ENCODE results near the gene TMEM205.

DNA sequence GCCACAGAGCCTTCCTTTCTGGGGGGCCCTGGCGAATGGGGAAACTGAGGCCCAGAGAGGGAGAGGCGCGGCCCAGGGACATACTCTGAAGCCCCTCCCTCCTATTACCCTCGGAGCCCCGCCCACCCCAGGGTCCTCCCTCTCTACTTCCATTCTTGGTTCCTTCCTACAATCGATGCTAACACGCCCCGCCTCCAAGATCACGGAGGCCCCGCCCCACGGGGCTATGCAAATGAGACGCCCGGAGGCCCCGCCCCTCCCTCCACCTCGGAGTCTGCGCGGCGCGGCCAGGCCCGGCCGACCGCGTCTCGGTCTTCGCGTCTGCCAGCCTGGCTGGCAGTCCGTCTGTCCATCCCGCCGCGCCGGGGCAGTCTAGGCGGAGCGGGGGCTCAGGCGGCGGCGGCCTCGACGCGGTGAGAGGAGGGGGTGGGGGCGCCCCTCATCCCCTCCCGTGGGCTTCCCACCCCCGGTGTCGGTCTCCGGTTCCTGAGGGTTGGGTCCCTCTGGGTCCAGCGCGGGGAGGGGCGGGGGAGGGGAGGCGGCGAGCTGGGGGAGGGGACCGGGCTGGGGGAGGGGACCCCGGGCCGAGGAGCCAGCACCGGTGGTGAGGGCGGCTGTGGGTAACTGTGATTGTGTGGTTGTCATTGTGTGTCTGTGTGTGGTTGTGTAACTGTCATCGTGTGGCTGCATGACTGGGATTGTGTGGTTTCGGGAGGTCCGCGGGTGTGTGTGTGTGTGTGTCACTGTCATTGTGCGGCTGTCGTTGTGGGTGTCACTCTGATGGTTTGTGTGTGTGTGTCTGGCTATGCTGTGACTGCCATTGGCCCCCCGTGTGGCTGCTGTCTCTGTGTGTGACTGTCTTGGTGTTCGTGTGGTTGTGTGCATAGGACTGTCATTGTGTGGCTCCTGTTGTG is 9.3 kb upstream of the TMEM205 start, which contains the start of gene PLPPR2:
- TF ChIP-seq, protein P1, sequence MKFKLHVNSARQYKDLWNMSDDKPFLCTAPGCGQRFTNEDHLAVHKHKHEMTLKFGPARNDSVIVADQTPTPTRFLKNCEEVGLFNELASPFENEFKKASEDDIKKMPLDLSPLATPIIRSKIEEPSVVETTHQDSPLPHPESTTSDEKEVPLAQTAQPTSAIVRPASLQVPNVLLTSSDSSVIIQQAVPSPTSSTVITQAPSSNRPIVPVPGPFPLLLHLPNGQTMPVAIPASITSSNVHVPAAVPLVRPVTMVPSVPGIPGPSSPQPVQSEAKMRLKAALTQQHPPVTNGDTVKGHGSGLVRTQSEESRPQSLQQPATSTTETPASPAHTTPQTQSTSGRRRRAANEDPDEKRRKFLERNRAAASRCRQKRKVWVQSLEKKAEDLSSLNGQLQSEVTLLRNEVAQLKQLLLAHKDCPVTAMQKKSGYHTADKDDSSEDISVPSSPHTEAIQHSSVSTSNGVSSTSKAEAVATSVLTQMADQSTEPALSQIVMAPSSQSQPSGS (CRISPR knock-in tag; IDR thresholded peaks at IDR 0.05), result no peak
- TF ChIP-seq, protein P2, sequence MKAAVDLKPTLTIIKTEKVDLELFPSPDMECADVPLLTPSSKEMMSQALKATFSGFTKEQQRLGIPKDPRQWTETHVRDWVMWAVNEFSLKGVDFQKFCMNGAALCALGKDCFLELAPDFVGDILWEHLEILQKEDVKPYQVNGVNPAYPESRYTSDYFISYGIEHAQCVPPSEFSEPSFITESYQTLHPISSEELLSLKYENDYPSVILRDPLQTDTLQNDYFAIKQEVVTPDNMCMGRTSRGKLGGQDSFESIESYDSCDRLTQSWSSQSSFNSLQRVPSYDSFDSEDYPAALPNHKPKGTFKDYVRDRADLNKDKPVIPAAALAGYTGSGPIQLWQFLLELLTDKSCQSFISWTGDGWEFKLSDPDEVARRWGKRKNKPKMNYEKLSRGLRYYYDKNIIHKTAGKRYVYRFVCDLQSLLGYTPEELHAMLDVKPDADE (CRISPR knock-in tag; IDR thresholded peaks at IDR 0.05), result no peak
- TF ChIP-seq TBX2 (CRISPR knock-in tag; IDR thresholded peaks at IDR 0.05; ENCODE audit: borderline replicate concordance) (no peak), POLR2A (IDR thresholded peaks at IDR 0.05; ENCODE audit: insufficient read depth in 1 of 2, low read depth in 2 of 2, low read length in 2 of 2) (peak in 1 of 2 experiments; percentile 44; a peak in 1 of 4 replicates), KLF16 (CRISPR knock-in tag; IDR thresholded peaks at IDR 0.05) (no peak), TCF7 (IDR thresholded peaks at IDR 0.05; ENCODE audit: low read depth) (no peak), ZBTB33 (CRISPR knock-in tag; IDR thresholded peaks at IDR 0.05) (no peak)
